GM12873 (cell line): Measurements from ENCODE around the gene KANSL1.

Experiments used
- TF ChIP-seq, protein P1 (sequence below): IDR thresholded peaks from 2 replicates; pipeline ENCODE4 v1.5.1; 2012; ENCODE audit warnings: low read depth, mild to moderate bottlenecking, moderate library complexity, low read length, control low read depth; ENCODE audit not compliant: insufficient read depth; ENCODE audit errors: missing control alignments

KANSL1 gene

DNA sequence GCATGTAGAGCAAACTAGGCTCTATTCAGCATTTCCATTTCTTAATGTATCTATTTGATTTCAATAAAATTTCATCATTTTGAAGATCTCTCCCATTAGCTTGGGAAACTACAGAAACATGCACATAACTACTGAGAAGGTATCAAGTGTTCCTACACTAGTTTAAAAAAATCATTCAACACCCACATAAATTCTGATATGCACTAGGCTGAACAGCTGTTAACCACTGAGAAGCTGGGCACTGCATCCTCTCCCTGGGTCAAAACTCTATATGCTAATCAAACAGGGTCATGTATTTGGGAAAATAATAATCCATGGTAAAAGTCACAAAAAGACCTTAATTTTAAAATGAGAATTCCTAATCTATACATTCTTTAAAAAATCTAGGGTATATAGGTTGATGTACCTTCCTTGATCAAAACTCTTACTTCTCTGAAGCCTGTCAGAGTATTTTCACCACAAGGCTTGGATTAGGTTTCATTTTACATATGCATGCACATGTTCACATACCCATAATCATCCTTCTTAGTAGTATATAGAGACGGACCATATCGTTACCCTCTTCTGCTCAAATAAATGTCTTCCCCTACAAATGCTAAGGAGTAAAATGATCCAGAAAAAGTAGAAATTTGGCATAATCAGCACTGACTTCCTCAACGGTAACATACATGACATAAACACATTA lies 57.2 kb downstream of the KANSL1 start:
- TF ChIP-seq, protein P1, sequence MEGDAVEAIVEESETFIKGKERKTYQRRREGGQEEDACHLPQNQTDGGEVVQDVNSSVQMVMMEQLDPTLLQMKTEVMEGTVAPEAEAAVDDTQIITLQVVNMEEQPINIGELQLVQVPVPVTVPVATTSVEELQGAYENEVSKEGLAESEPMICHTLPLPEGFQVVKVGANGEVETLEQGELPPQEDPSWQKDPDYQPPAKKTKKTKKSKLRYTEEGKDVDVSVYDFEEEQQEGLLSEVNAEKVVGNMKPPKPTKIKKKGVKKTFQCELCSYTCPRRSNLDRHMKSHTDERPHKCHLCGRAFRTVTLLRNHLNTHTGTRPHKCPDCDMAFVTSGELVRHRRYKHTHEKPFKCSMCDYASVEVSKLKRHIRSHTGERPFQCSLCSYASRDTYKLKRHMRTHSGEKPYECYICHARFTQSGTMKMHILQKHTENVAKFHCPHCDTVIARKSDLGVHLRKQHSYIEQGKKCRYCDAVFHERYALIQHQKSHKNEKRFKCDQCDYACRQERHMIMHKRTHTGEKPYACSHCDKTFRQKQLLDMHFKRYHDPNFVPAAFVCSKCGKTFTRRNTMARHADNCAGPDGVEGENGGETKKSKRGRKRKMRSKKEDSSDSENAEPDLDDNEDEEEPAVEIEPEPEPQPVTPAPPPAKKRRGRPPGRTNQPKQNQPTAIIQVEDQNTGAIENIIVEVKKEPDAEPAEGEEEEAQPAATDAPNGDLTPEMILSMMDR, result no peak

DNA sequence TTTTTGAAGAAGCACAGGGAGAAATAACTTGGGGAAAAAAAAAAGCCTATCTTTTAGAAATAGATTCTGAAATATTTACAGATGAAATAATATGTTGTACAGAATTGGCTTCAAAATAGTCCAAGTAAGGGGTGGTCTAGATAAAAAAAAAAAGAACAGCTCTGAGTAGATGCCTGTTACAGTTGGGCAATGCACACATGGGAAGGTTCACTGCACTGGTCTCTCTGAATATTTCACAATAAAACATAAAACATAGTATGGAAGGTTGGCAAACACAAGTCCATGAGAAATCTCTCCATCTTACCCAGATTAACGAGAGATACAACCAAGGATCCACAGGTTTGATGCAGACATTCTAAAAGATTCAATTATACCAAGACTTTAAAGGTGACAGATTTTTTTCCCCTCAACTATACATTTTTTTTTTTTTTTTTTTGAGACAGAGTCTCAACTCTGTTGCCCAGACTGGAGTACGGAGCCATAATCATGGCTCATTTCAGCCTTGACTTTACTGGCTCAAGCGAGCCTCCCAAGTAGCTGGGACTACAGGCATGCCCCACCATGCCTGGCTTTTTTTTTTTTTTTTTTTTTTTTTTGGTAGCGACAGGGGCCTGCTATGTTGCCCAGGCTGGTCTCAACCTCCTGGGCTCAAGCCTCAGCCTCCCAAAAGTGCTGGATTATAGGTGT lies 58.0 kb downstream of the KANSL1 start:
- TF ChIP-seq, protein P1, result no peak

DNA sequence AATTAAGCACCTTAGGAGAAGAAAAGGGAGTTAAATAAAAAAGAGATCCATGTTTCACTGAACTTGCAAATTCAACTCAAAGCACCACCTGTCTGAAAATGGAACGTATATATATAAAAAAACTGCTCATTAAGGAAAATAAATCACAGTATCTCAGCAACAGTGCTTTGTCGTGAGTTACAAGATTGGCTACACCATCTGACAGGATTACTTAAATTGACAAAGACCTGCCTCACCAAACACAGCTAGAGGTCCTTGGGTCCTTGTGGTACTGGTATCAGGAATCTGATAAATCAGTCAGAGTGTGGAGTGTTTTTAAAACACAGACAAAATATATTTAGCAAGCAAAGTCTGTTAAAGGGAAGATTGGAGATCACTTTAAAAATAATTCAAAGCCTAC lies 63.9 kb downstream of the KANSL1 start:
- TF ChIP-seq, protein P1, result no peak

DNA sequence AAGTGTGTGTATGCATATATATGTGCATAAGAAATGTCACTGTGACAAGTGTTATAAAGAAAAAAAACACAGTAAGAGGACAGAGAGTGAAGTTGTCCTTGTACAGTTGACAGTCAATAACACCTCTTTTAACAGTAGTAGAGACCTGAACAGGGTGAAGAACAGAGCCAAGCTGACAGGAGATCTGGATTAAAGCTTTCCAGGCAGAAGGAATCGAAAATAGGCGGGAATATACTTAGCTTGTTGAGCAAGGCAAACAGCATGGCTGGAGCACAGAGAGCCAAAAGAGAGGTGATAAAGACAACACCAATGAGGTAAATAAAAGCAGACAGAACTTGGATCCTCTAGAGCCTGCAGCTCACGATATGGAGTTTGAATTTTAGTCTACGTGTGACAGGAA lies 64.8 kb downstream of the KANSL1 start:
- TF ChIP-seq, protein P1, result no peak

DNA sequence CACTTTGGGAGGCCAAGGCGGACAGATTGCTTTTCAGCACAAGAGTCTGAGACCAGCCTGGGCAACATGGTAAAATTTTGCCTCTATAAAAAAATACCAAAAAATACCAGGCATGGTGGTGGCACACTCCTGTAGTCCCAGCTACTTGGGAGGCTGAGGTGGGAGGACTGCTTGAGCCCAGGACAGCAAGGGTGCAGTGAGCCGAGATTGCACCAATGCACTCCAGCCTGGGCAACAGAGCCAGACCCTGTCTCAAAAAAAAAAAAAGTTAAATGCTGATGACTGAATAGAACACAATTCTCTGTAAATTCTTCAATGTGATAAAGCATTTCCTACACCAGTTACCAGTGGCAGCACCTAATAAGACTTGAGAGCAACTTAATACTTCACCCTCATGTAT lies 65.7 kb downstream of the KANSL1 start:
- TF ChIP-seq, protein P1, result no peak

DNA sequence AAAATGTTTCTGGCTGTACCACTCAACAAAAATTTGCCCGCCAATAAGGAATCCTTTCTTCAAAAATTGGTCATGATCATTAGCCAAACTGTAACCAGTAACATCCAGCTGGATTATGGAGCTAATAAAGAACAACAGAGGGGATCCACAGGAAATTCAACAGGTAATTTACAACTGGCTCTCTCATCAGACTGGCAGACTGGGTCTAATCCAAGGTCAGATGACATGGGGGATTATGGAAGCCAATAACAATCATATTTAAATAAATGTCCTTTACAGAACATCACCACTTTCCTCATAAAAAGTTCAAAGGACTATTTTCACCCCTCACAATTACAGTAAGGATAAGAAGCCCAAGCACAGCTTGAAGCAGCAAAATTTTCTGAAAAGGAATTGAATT lies 66.4 kb downstream of the KANSL1 start:
- TF ChIP-seq, protein P1, result no peak

DNA sequence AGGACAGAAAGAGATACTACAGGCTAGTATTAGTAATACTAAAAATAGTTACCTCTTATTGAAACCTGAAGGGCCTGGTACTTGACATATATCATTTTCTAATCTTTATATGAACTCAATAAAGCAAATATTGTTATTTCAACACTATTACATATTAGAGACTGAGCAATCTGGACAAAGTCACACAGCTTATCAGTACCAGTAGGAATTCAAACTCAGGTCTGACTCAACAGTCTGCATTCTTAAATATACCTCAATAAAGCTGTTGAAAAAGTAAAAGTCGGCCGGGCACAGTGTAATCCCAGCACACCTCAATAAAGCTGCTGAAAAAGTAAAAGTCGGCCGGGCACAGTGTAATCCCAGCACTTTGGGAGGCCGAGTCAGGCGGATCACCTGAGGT lies 67.4 kb downstream of the KANSL1 start:
- TF ChIP-seq, protein P1, result no peak
